GM23248 (cell line): ENCODE results near the gene APC2. TPM values are rescaled to one million over a fixed set of nuclear protein-coding genes. Genes with fewer than 3 reads are reported as not detected.

Source experiments
- DNase-seq: peaks from one replicate; pipeline ENCODE4 v3.0.0-alpha.2; 2015
- H2AFZ ChIP-seq: fragments of 200-600 bp; sonication (generic); 2 replicates; pipeline ENCODE4 v1.6.1; 2016; ENCODE audit warnings: antibody characterized with exemption
- H3F3A ChIP-seq: fragments of 200-600 bp; sonication (generic); 2 replicates; pipeline ENCODE4 v1.6.1; 2016; ENCODE audit warnings: mild to moderate bottlenecking, antibody characterized with exemption, mixed run types; ENCODE audit not compliant: insufficient read depth
- H3K27ac ChIP-seq: fragments of 200-600 bp; sonication (generic); 2 replicates; pipeline ENCODE4 v1.5.1; 2016; ENCODE audit warnings: mild to moderate bottlenecking
- H3K27me3 ChIP-seq: fragments of 200-600 bp; sonication (generic); replicated peaks from 2 replicates; pipeline ENCODE4 v1.6.1; 2016; ENCODE audit warnings: mild to moderate bottlenecking; ENCODE audit not compliant: insufficient read depth
- H3K36me3 ChIP-seq: fragments of 200-600 bp; sonication (generic); 2 replicates; pipeline ENCODE4 v1.6.1; 2016; ENCODE audit warnings: low read depth, mild to moderate bottlenecking
- H3K4me1 ChIP-seq: fragments of 200-600 bp; sonication (generic); 2 replicates; pipeline ENCODE4 v1.6.1; 2016; ENCODE audit warnings: mild to moderate bottlenecking; ENCODE audit not compliant: insufficient read depth
- H3K4me2 ChIP-seq: fragments of 200-600 bp; sonication (generic); one replicate; pipeline ENCODE4 v1.6.1; 2016; ENCODE audit warnings: mild to moderate bottlenecking; ENCODE audit not compliant: unreplicated experiment
- H3K4me3 ChIP-seq: fragments of 200-600 bp; sonication (generic); 2 replicates; pipeline ENCODE4 v1.5.1; 2016; ENCODE audit warnings: mild to moderate bottlenecking
- H3K79me2 ChIP-seq: fragments of 200-600 bp; sonication (generic); 2 replicates; pipeline ENCODE4 v1.6.1; 2016; ENCODE audit warnings: mild to moderate bottlenecking; ENCODE audit not compliant: insufficient read depth
- H3K9ac ChIP-seq: fragments of 200-600 bp; sonication (generic); 2 replicates; pipeline ENCODE4 v1.6.1; 2016; ENCODE audit warnings: mild to moderate bottlenecking
- H3K9me2 ChIP-seq: fragments of 200-600 bp; sonication (generic); 2 replicates; pipeline ENCODE4 v1.6.1; 2016; ENCODE audit warnings: mixed run types, mild to moderate bottlenecking, moderate library complexity; ENCODE audit not compliant: insufficient read depth
- H3K9me3 ChIP-seq: fragments of 200-600 bp; sonication (generic); one replicate; pipeline ENCODE4 v1.6.1; 2017; ENCODE audit warnings: low read depth
- H4K20me1 ChIP-seq: fragments of 200-600 bp; sonication (generic); 2 replicates; pipeline ENCODE4 v1.6.0; 2016; ENCODE audit not compliant: insufficient read depth
- EZH2 ChIP-seq: fragments of 200-600 bp; sonication (generic); IDR thresholded peaks from 2 replicates; pipeline ENCODE4 v1.6.1; 2018; ENCODE audit warnings: antibody characterized with exemption, mild to moderate bottlenecking; ENCODE audit not compliant: insufficient read depth, poor library complexity, severe bottlenecking
- EZH2phosphoT487 ChIP-seq: fragments of 200-600 bp; sonication (generic); IDR thresholded peaks from 2 replicates; pipeline ENCODE4 v1.6.1; 2018; ENCODE audit warnings: antibody characterized with exemption, moderate library complexity, mild to moderate bottlenecking, low read depth; ENCODE audit not compliant: insufficient read depth
- WGBS, 2 experiments: methylation state at CpG; one replicate each; pipeline ENCODE4 v1.1.6; 2015 to 2017; ENCODE audit warnings: low lambda C conversion rate in 2 of 2, low coverage in 1 of 2; ENCODE audit errors: missing lambda C conversion rate in 2 of 2; 5-methylcytosine and 5-hydroxymethylcytosine counted together
- in situ Hi-C: fragments of 300-500 bp; cut with MboI; formaldehyde crosslinking; loops from 2 replicates; pipeline ENCODE4 v1.15.0; 2020
- polyA plus RNA-seq: library from polyadenylated mRNA; unstranded; fragments of >200 nt; fragmentation: Nextera tagmentation; extraction: Ambion mirVana; gene quantifications from 2 replicates; pipeline ENCODE4 v1.2.1, GENCODE V29; 2016
- total RNA-seq: library from RNA; depleted of rRNA; stranded (reverse); fragments of >200 nt; shearing (Covaris generic); gene quantifications from 2 replicates; pipeline ENCODE4 v1.2.3, GENCODE V29; 2014

The APC2 gene
- total and polyA plus RNA-seq, 2 experiments from 2014 or later: 0.10 to 0.11 TPM

- H3K79me2 ChIP-seq: peaks cover 39% of the 10 kb centered on the region
- no peaks in the 10 kb centered on the region for H3K27me3 ChIP-seq
- H2AFZ ChIP-seq: no peak overlapping the region
These were observed 15.3 kb upstream of the APC2 start for GRCh38 chr19:1434577-1435060.

GRCh38 chr19:1435378-1435989, 14.4 kb upstream of the APC2 start:
- H2AFZ ChIP-seq: no peak overlapping the region
- no peaks in the 10 kb centered on the region for H3K9me2 ChIP-seq
- no peak overlapping the region for H3K4me2 ChIP-seq
- peaks cover 3% of the 10 kb centered on the region; the same call in 1 of the 2 replicates for H4K20me1 ChIP-seq
- no peak for TF ChIP-seq EZH2phosphoT487
- no peak for TF ChIP-seq EZH2
- no peak for DNase-seq
- WGBS, 2 experiments: 89 to 90% methylated on average over 20 to 21 of the region's 21 CpGs
- in situ Hi-C loops: no loop called here
- H3K9ac ChIP-seq: no peak overlapping the region
- peaks cover 43% of the 10 kb centered on the region for H3K79me2 ChIP-seq
- H3F3A ChIP-seq: peaks cover 19% of the 10 kb centered on the region
- no peaks in the 10 kb centered on the region for H3K9me3 ChIP-seq
- H3K27me3 ChIP-seq: no peaks in the 10 kb centered on the region
- H3K4me3 ChIP-seq: no peak overlapping the region
- H3K36me3 ChIP-seq: peaks cover 19% of the 10 kb centered on the region
- H3K27ac ChIP-seq: no peak overlapping the region
- 0 out of 2 replicates have a peak, but pooled peaks cover 5% of the 10 kb centered on the region for H3K4me1 ChIP-seq

More at GRCh38 chr19:1434577-1435060, 15.3 kb upstream of the APC2 start:
- Histone ChIP-seq H3K27ac (no peak overlapping the region), H3K9me2 (no peaks in the 10 kb centered on the region), H3K4me3 (no peak overlapping the region), H3K36me3 (peaks cover 10% of the 10 kb centered on the region), H3K9ac (no peak overlapping the region), H3F3A (peaks cover 19% of the 10 kb centered on the region), H3K4me2 (no peak overlapping the region), H3K9me3 (no peaks in the 10 kb centered on the region), H3K4me1 (0 out of 2 replicates have a peak, but pooled peaks cover 2% of the 10 kb centered on the region), H4K20me1 (no peaks in the 10 kb centered on the region; the same call in 1 of the 2 replicates)
- 92% methylated on average over 26 to 38 of the region's 39 CpGs for WGBS, 2 experiments
- TF ChIP-seq EZH2phosphoT487 (no peak), EZH2 (no peak)
- DNase-seq: no peak
- in situ Hi-C loops: no loop called here

- no peaks in the 10 kb centered on the region for H3K9me2 ChIP-seq
- no peak for DNase-seq
- no peaks in the 10 kb centered on the region for H3K9me3 ChIP-seq
- H3K4me3 ChIP-seq: peak overlapping the region; percentile 15
- WGBS, 2 experiments: 54 to 59% methylated on average over 8 of the region's 8 CpGs
- H3K27me3 ChIP-seq: no peaks in the 10 kb centered on the region
- peak overlapping the region; percentile 51 for H3K27ac ChIP-seq
- 0 out of 2 replicates have a peak, but pooled peaks cover 5% of the 10 kb centered on the region for H3K4me1 ChIP-seq
- TF ChIP-seq EZH2 (no peak), EZH2phosphoT487 (no peak)
- H3K9ac ChIP-seq: peak overlapping the region; percentile 30; the same call in 1 of the 2 replicates
- H4K20me1 ChIP-seq: peaks cover 10% of the 10 kb centered on the region; the same call in 1 of the 2 replicates
- peak overlapping the region; percentile 12 for H3K4me2 ChIP-seq
- H3F3A ChIP-seq: peaks cover 36% of the 10 kb centered on the region
- peak overlapping the region; percentile 58 for H2AFZ ChIP-seq
- peaks cover 38% of the 10 kb centered on the region for H3K36me3 ChIP-seq
- H3K79me2 ChIP-seq: peaks cover 46% of the 10 kb centered on the region
- in situ Hi-C loops: no loop called here
These were observed 12.3 kb upstream of the APC2 start for GRCh38 chr19:1437609-1438008.

- in situ Hi-C loops: no loop called here
- Histone ChIP-seq H3K9me2 (no peaks in the 10 kb centered on the region), H3K4me2 (peak within 1 kb of the TSS; percentile 86), H3K4me3 (peak within 1 kb of the TSS; percentile 97), H3F3A (peaks cover 43% of the 10 kb centered on the region), H3K4me1 (0 out of 2 replicates have a peak, but pooled peaks cover 5% of the 10 kb centered on the region), H3K79me2 (peaks cover 46% of the 10 kb centered on the region), H3K27ac (peak within 1 kb of the TSS; percentile 90), H3K27me3 (no peaks in the 10 kb centered on the region), H3K9me3 (no peaks in the 10 kb centered on the region), H2AFZ (peak within 1 kb of the TSS; percentile 58), H3K9ac (peak within 1 kb of the TSS; percentile 99), H3K36me3 (peaks cover 38% of the 10 kb centered on the region), H4K20me1 (peaks cover 10% of the 10 kb centered on the region; the same call in 1 of the 2 replicates)
- TF ChIP-seq EZH2 (no peak), EZH2phosphoT487 (no peak)
- WGBS, 2 experiments: 1% methylated on average over 92 to 99 of the region's 100 CpGs
- DNase-seq: peak; percentile 97
These were observed 11.6 kb upstream of the APC2 start, which contains the start of gene RPS15 for GRCh38 chr19:1438035-1438932. RPS15 (plus strand) TSS chr19:1438396; CDS start chr19:1438426, 30 bp downstream.
